HEK293T (cell line): ENCODE data around the gene ATP11C.

Experiments
- BHLHE40 ChIP-seq: fragments of 450-650 bp; IDR thresholded peaks from 2 replicates; pipeline ENCODE4 v1.6.1; 2016; ENCODE audit warnings: mild to moderate bottlenecking, moderate library complexity, borderline replicate concordance
- ELF4 ChIP-seq: fragments of 450-650 bp; IDR thresholded peaks from 2 replicates; pipeline ENCODE4 v1.6.1; 2017; ENCODE audit warnings: antibody characterized with exemption
- FOXA1 ChIP-seq: fragments of 450-650 bp; IDR thresholded peaks from 2 replicates; pipeline ENCODE4 v1.6.1; 2016; ENCODE audit warnings: mild to moderate bottlenecking
- FOXK2 ChIP-seq: fragments of 450-650 bp; IDR thresholded peaks from 2 replicates; pipeline ENCODE4 v1.6.1; 2016; ENCODE audit warnings: mild to moderate bottlenecking
- FOXM1 ChIP-seq: fragments of 450-650 bp; IDR thresholded peaks from 2 replicates; pipeline ENCODE4 v1.6.1; 2017; ENCODE audit warnings: mild to moderate bottlenecking, borderline replicate concordance
- HDGF ChIP-seq: fragments of 450-650 bp; IDR thresholded peaks from 2 replicates; pipeline ENCODE4 v1.6.1; 2017; ENCODE audit warnings: antibody characterized with exemption, borderline replicate concordance
- L3MBTL2 ChIP-seq: fragments of 450-650 bp; conservative IDR thresholded peaks from 2 replicates; pipeline ENCODE4 v1.6.1; 2016; ENCODE audit warnings: mild to moderate bottlenecking
- LEF1 ChIP-seq: fragments of 450-650 bp; IDR thresholded peaks from 2 replicates; pipeline ENCODE4 v1.6.1; 2017; ENCODE audit warnings: mild to moderate bottlenecking, borderline replicate concordance
- NFRKB ChIP-seq: fragments of 450-650 bp; IDR thresholded peaks from 2 replicates; pipeline ENCODE4 v1.6.1; 2016; ENCODE audit warnings: mild to moderate bottlenecking, moderate library complexity
- PKNOX1 ChIP-seq: fragments of 450-650 bp; IDR thresholded peaks from 2 replicates; pipeline ENCODE4 v1.6.1; 2016
- SP1 ChIP-seq: fragments of 450-650 bp; IDR thresholded peaks from 2 replicates; pipeline ENCODE4 v1.6.1; 2017
- SUZ12 ChIP-seq: fragments of 450-650 bp; IDR thresholded peaks from 2 replicates; pipeline ENCODE4 v1.6.1; 2016; ENCODE audit warnings: mild to moderate bottlenecking
- TARDBP ChIP-seq: fragments of 450-650 bp; IDR thresholded peaks from 2 replicates; pipeline ENCODE4 v1.6.1; 2016
- ZNF384 ChIP-seq: fragments of 450-650 bp; IDR thresholded peaks from 2 replicates; pipeline ENCODE4 v1.6.1; 2016

GRCh38 chrX:139825618-139826017 is 107.2 kb downstream of the ATP11C start:
- TF ChIP-seq HDGF, result no peak
- no peak for TF ChIP-seq FOXA1
- no peak for TF ChIP-seq FOXK2
- TF ChIP-seq FOXM1, result no peak
- no peak for TF ChIP-seq TARDBP
- TF ChIP-seq LEF1, result no peak
- no peak for TF ChIP-seq BHLHE40
- no peak for TF ChIP-seq SUZ12
- no peak for TF ChIP-seq ELF4
- no peak for TF ChIP-seq ZNF384
- no peak for TF ChIP-seq PKNOX1
- no peak for TF ChIP-seq L3MBTL2
- TF ChIP-seq SP1, result no peak
- TF ChIP-seq NFRKB, result no peak
